SK-N-SH (cell line): ENCODE results near the gene IDH3G. TPM values are rescaled to one million over a fixed set of nuclear protein-coding genes. Genes with fewer than 3 reads are reported as not detected.

Experiments used
- CTCF ChIA-PET: fragments of 300-600, 350-600 bp; formaldehyde crosslinking; extraction: SDS; loops from one replicate; lab custom pipeline; 2021; lab: Yijun Ruan, JAX
- POLR2A ChIA-PET: fragments of 350-600 bp; sonication (Branson Sonifier 250); formaldehyde crosslinking; extraction: SDS; loops from one replicate; lab custom pipeline; 2020; ENCODE audit warnings: antibody characterized with exemption, inconsistent platforms; lab: Yijun Ruan, JAX
- DNase-seq: peaks from one replicate; pipeline ENCODE4 v3.0.0; 2012
- H2AFZ ChIP-seq: fragments of 200-600 bp; sonication (generic); 2 replicates; pipeline ENCODE4 v1.8.1; 2016; ENCODE audit warnings: antibody characterized with exemption, mild to moderate bottlenecking, low read depth
- H3F3A ChIP-seq: fragments of 200-600 bp; sonication (generic); replicated peaks from 2 replicates; pipeline ENCODE3; 2016; ENCODE audit warnings: antibody characterized with exemption, mild to moderate bottlenecking; ENCODE audit not compliant: insufficient read depth
- H3K27ac ChIP-seq, 2 experiments: fragments of 200-500 bp in 1 of 2; fragments of 200-600 bp in 1 of 2; sonication (Bioruptor generic) in 1 of 2; sonication (generic), shearing (Covaris generic) in 1 of 2; 2 replicates each; pipeline versions ENCODE4 v1.5.1 to v1.6.1; 2014 to 2016; ENCODE audit warnings: low read depth in 2 of 2, inconsistent platforms in 1 of 2, low read length in 1 of 2, mild to moderate bottlenecking in 1 of 2, mixed read lengths in 1 of 2
- H3K27me3 ChIP-seq: fragments of 200-600 bp; sonication (generic), shearing (Covaris generic); 2 replicates; pipeline ENCODE4 v1.6.1; 2016; ENCODE audit warnings: mixed run types; ENCODE audit not compliant: insufficient read depth
- H3K36me3 ChIP-seq, 2 experiments: fragments of 200-500 bp in 1 of 2; fragments of 200-600 bp in 1 of 2; sonication (Bioruptor generic) in 1 of 2; sonication (generic) in 1 of 2; replicated peaks in 1 of 2; 2 replicates each; pipeline versions ENCODE3 to v1.5.1; 2014 to 2016; ENCODE audit warnings: low read length in 1 of 2, mild to moderate bottlenecking in 1 of 2; ENCODE audit not compliant: insufficient read depth in 2 of 2, control insufficient read depth in 1 of 2
- H3K4me1 ChIP-seq, 2 experiments: fragments of 200-500 bp in 1 of 2; fragments of 200-600 bp in 1 of 2; sonication (Bioruptor generic) in 1 of 2; sonication (generic), shearing (Covaris generic) in 1 of 2; 2 replicates each; pipeline versions ENCODE4 v1.5.1 to v1.6.1; 2014 to 2016; ENCODE audit warnings: low read depth in 1 of 2, low read length in 1 of 2, mixed run types in 1 of 2; ENCODE audit not compliant: insufficient read depth in 2 of 2, control insufficient read depth in 1 of 2
- H3K4me2 ChIP-seq: fragments of 200-600 bp; sonication (generic), shearing (Covaris generic); 2 replicates; pipeline ENCODE4 v1.6.1; 2017; ENCODE audit warnings: mixed run types
- H3K4me3 ChIP-seq, 2 experiments: fragments of 200-500 bp in 1 of 2; fragments of 200-600 bp in 1 of 2; sonication (Bioruptor generic) in 1 of 2; sonication (generic), shearing (Covaris generic) in 1 of 2; 2 replicates each; pipeline versions ENCODE4 v1.5.1 to v1.8.1; 2014 to 2016; ENCODE audit warnings: low read depth in 2 of 2, inconsistent platforms in 1 of 2, low read length in 1 of 2, mild to moderate bottlenecking in 1 of 2, mixed read lengths in 1 of 2, moderate library complexity in 1 of 2
- H3K79me2 ChIP-seq: fragments of 200-600 bp; sonication (generic); 2 replicates; pipeline ENCODE4 v1.8.1; 2017; ENCODE audit warnings: mild to moderate bottlenecking; ENCODE audit not compliant: insufficient read depth
- H3K9ac ChIP-seq: fragments of 200-600 bp; sonication (generic); 2 replicates; pipeline ENCODE4 v1.6.1; 2017; ENCODE audit warnings: mixed run types
- H3K9me2 ChIP-seq: fragments of 200-600 bp; sonication (generic); 2 replicates; pipeline ENCODE4 v1.6.1; 2017; ENCODE audit warnings: mixed run types
- H3K9me3 ChIP-seq: fragments of 200-600 bp; sonication (generic); 2 replicates; pipeline ENCODE4 v1.6.1; 2017; ENCODE audit warnings: mixed run types, mild to moderate bottlenecking, moderate library complexity
- H4K20me1 ChIP-seq: fragments of 200-600 bp; sonication (generic); 2 replicates; pipeline ENCODE4 v1.6.1; 2017; ENCODE audit warnings: mild to moderate bottlenecking, mixed run types; ENCODE audit not compliant: insufficient read depth
- CTCF ChIP-seq: fragments of 200-600 bp; sonication (generic); IDR thresholded peaks from 2 replicates; pipeline ENCODE4 v1.6.1; 2017; ENCODE audit warnings: antibody characterized with exemption, mild to moderate bottlenecking, moderate library complexity
- EP300 ChIP-seq, 2 experiments: IDR thresholded peaks; 2 replicates each; pipeline versions ENCODE4 v1.4.0 to v1.6.1; 2012; ENCODE audit warnings: borderline replicate concordance in 1 of 2, low read depth in 1 of 2, low read length in 1 of 2
- EZH2phosphoT487 ChIP-seq: fragments of 200-600 bp; sonication (generic); IDR thresholded peaks from 2 replicates; pipeline ENCODE4 v1.6.1; 2017; ENCODE audit warnings: low read depth, mixed run types, mild to moderate bottlenecking, antibody characterized with exemption, moderate library complexity, borderline replicate concordance
- FOSL2 ChIP-seq: IDR thresholded peaks from 2 replicates; pipeline ENCODE4 v1.4.0; 2012; ENCODE audit warnings: low read depth, mild to moderate bottlenecking, moderate library complexity, borderline replicate concordance
- GABPA ChIP-seq: IDR thresholded peaks from 2 replicates; pipeline ENCODE4 v1.4.0; 2012; ENCODE audit warnings: low read depth, mild to moderate bottlenecking
- IRF3 ChIP-seq: fragments of 150-350 bp; IDR thresholded peaks from 2 replicates; pipeline ENCODE4 v1.6.1; 2016; ENCODE audit warnings: mild to moderate bottlenecking, low read depth, low read length
- MAX ChIP-seq: IDR thresholded peaks from 2 replicates; pipeline ENCODE4 v1.4.0; 2012; ENCODE audit warnings: low read depth
- MEF2A ChIP-seq: IDR thresholded peaks from 2 replicates; pipeline ENCODE4 v1.4.0; 2012; ENCODE audit warnings: low read depth, borderline replicate concordance
- MXI1 ChIP-seq: IDR thresholded peaks from 2 replicates; pipeline ENCODE4 v1.6.1; 2012; ENCODE audit warnings: mild to moderate bottlenecking, low read depth, low read length, improper control_type of control experiment
- NRF1 ChIP-seq: IDR thresholded peaks from 2 replicates; pipeline ENCODE4 v1.6.1; 2012; ENCODE audit warnings: low read depth, mild to moderate bottlenecking, low read length
- PBX3 ChIP-seq: IDR thresholded peaks from 2 replicates; pipeline ENCODE4; 2012
- POLR2AphosphoS5 ChIP-seq: IDR thresholded peaks from 2 replicates; pipeline ENCODE4 v1.6.1; 2012; ENCODE audit warnings: low read depth, low read length
- RAD21 ChIP-seq: IDR thresholded peaks from 2 replicates; pipeline ENCODE4 v1.6.1; 2012; ENCODE audit warnings: mild to moderate bottlenecking, low read length
- RCOR1 ChIP-seq: fragments of 150-350 bp; IDR thresholded peaks from 2 replicates; pipeline ENCODE4 v1.6.1; 2017; ENCODE audit warnings: antibody characterized with exemption, low read length
- REST ChIP-seq: IDR thresholded peaks from 2 replicates; pipeline ENCODE4 v1.6.1; 2012; ENCODE audit warnings: mild to moderate bottlenecking, low read depth, low read length, moderate library complexity
- SIN3A ChIP-seq: IDR thresholded peaks from 2 replicates; pipeline ENCODE4 v1.6.1; 2012; ENCODE audit warnings: low read depth, mild to moderate bottlenecking, low read length, moderate library complexity, borderline replicate concordance
- TAF1 ChIP-seq: IDR thresholded peaks from 2 replicates; pipeline ENCODE4 v1.6.1; 2012; ENCODE audit warnings: low read depth, mild to moderate bottlenecking, low read length, moderate library complexity, borderline replicate concordance
- TCF12 ChIP-seq: IDR thresholded peaks from 2 replicates; pipeline ENCODE4 v1.4.0; 2012
- USF1 ChIP-seq: IDR thresholded peaks from 2 replicates; pipeline ENCODE4 v1.4.0; 2012; ENCODE audit warnings: low read depth, borderline replicate concordance
- WGBS: methylation state at CpG from one replicate; pipeline ENCODE4 v1.1.6; 2017; ENCODE audit warnings: low lambda C conversion rate; 5-methylcytosine and 5-hydroxymethylcytosine counted together
- polyA plus RNA-seq, 3 experiments: library from polyadenylated mRNA; depleted of rRNA; stranded (reverse); fragments of >200 nt; gene quantifications; 2 replicates each; pipeline ENCODE4 v1.2.3, GENCODE V29; 2012

Gene IDH3G
- polyA plus RNA-seq, 1 of the 3 experiments (the other 2 are of a cell fraction), result 107 TPM

- peak; percentile 39; the same call in 1 of the 2 replicates for TF ChIP-seq MXI1
- no peak for TF ChIP-seq FOSL2
- peak; percentile 94 for TF ChIP-seq PBX3
- no peak for TF ChIP-seq EZH2phosphoT487
- no peak for TF ChIP-seq RCOR1
- TF ChIP-seq TCF12, result no peak; the same call in 1 of the 2 replicates
- TF ChIP-seq USF1, result no peak
- no peak for TF ChIP-seq CTCF
- TF ChIP-seq MEF2A, result no peak
These were observed at the start of gene IDH3G, which contains the start of gene SSR4 (continued) for GRCh38 chrX:153794018-153794896.

GRCh38 chrX:153836921-153837320 is 42.7 kb upstream of the IDH3G start:
- H3F3A ChIP-seq, result no peaks in the 10 kb centered on the region
- CTCF ChIA-PET, result interaction anchor here (1.8 kb wide), 1 partner anchor 86 kb away, joined by 5 read pairs; no protein-coding TSS in a partner anchor
- H3K9ac ChIP-seq, result no peak overlapping the region
- no peaks in the 10 kb centered on the region for H3K4me1 ChIP-seq
- H2AFZ ChIP-seq, result no peak overlapping the region
- DNase-seq, result no peak
- peaks cover 51% of the 10 kb centered on the region for H3K27me3 ChIP-seq
- H3K79me2 ChIP-seq, result no peaks in the 10 kb centered on the region
- POLR2A ChIA-PET, result no interaction called here
- 65% methylated on average over 6 of the region's 6 CpGs for WGBS
- no peak overlapping the region for H3K4me2 ChIP-seq
- TF ChIP-seq REST, result no peak
- no peak for TF ChIP-seq IRF3
- no peak for TF ChIP-seq MXI1
- TF ChIP-seq SIN3A, result no peak
- no peak for TF ChIP-seq USF1
- no peak for TF ChIP-seq MAX
- no peak for TF ChIP-seq EP300 (IDR thresholded peaks at IDR 0.05; ENCODE audit: borderline replicate concordance in 1 of 2, low read depth in 1 of 2, low read length in 1 of 2)
- TF ChIP-seq POLR2AphosphoS5, result no peak
- no peak for TF ChIP-seq TAF1
- TF ChIP-seq EZH2phosphoT487, result no peak
- TF ChIP-seq NRF1, result no peak
- no peak for TF ChIP-seq GABPA
- TF ChIP-seq RAD21, result no peak
- H3K4me3 ChIP-seq, result no peak overlapping the region
- no peaks in the 10 kb centered on the region for H3K36me3 ChIP-seq
- no peak overlapping the region for H3K27ac ChIP-seq
- no peaks in the 10 kb centered on the region for H3K9me3 ChIP-seq
- no peaks in the 10 kb centered on the region for H4K20me1 ChIP-seq
- no peaks in the 10 kb centered on the region for H3K9me2 ChIP-seq
